Common myeloid progenitor, CD34-positive (primary cell): ENCODE results near the gene CYP24A1. TPM values are rescaled to one million over a fixed set of nuclear protein-coding genes. Genes with fewer than 3 reads are reported as not detected.

Experiments
- CTCF ChIA-PET: fragments of 350-600 bp; sonication (Branson Sonifier 250); formaldehyde crosslinking; loops from one replicate; lab custom pipeline; 2021; ENCODE audit warnings: antibody characterized with exemption; lab: Charles Lee
- POLR2A ChIA-PET: fragments of 350-600 bp; sonication (Branson Sonifier 250); formaldehyde crosslinking; loops from one replicate; lab custom pipeline; 2021; ENCODE audit warnings: antibody characterized with exemption; lab: Charles Lee
- DNase-seq, 3 donors: peaks; one replicate each; pipeline versions ENCODE4 v3.0.0 to v3.0.0-alpha.2; 2013
- H3K27ac ChIP-seq, 2 experiments: 1 replicate in 1 of 2; 2 replicates in 1 of 2; pipeline ENCODE4 v1.7.0; 2013; ENCODE audit warnings: inconsistent platforms in 2 of 2, low read length in 2 of 2, mild to moderate bottlenecking in 2 of 2, low read depth in 1 of 2, moderate library complexity in 1 of 2; ENCODE audit not compliant: severe bottlenecking in 2 of 2, insufficient read depth in 1 of 2, poor library complexity in 1 of 2
- H3K27me3 ChIP-seq, 5 experiments: replicated peaks in 2 of 5; 1 replicate in 3 of 5; 2 replicates in 2 of 5; pipeline versions ENCODE4 v1.6.1 to v1.7.0; 2013; ENCODE audit warnings: low read length in 4 of 5, mild to moderate bottlenecking in 2 of 5, moderate library complexity in 2 of 5, inconsistent platforms in 1 of 5; ENCODE audit not compliant: insufficient read depth in 5 of 5, control insufficient read depth in 4 of 5
- H3K36me3 ChIP-seq, 4 experiments: 1 replicate in 2 of 4; 2 replicates in 2 of 4; pipeline versions ENCODE4 v1.6.1 to v1.7.0; 2013; ENCODE audit warnings: low read length in 3 of 4, control low read depth in 1 of 4, mild to moderate bottlenecking in 1 of 4; ENCODE audit not compliant: control insufficient read depth in 4 of 4, insufficient read depth in 4 of 4
- H3K4me1 ChIP-seq, 4 experiments: 1 replicate in 3 of 4; 2 replicates in 1 of 4; pipeline versions ENCODE4 v1.6.1 to v1.7.1; 2013; ENCODE audit warnings: low read length in 3 of 4, mild to moderate bottlenecking in 3 of 4, control low read depth in 1 of 4, inconsistent platforms in 1 of 4, moderate library complexity in 1 of 4; ENCODE audit not compliant: control insufficient read depth in 4 of 4, insufficient read depth in 4 of 4; ENCODE audit errors: control extremely low read depth in 1 of 4
- H3K4me3 ChIP-seq, 7 experiments: 1 replicate in 4 of 7; 2 replicates in 3 of 7; pipeline versions ENCODE4 v1.5.1 to v1.7.0; 2013; ENCODE audit warnings: mild to moderate bottlenecking in 7 of 7, low read length in 6 of 7, moderate library complexity in 6 of 7, inconsistent platforms in 2 of 7, low read depth in 2 of 7, control low read depth in 1 of 7; ENCODE audit not compliant: insufficient read depth in 4 of 7, control insufficient read depth in 1 of 7; ENCODE audit errors: extremely low read depth in 1 of 7
- H3K9me3 ChIP-seq, 5 experiments: 1 replicate in 4 of 5; 2 replicates in 1 of 5; pipeline versions ENCODE4 v1.6.1 to v1.7.1; 2013; ENCODE audit warnings: low read length in 4 of 5, mild to moderate bottlenecking in 2 of 5, inconsistent platforms in 1 of 5, low read depth in 1 of 5, moderate library complexity in 1 of 5; ENCODE audit not compliant: control insufficient read depth in 4 of 5, insufficient read depth in 2 of 5; ENCODE audit errors: control extremely low read depth in 1 of 5
- WGBS: methylation state at CpG from one replicate; pipeline ENCODE4 v1.1.5; 2013; ENCODE audit not compliant: insufficient coverage; 5-methylcytosine and 5-hydroxymethylcytosine counted together
- polyA plus RNA-seq: library from polyadenylated mRNA; unstranded; fragments of 120-200 nt; gene quantifications from one replicate; pipeline ENCODE4 v1.2.1, GENCODE V29; 2013

CYP24A1 gene
- not detected for polyA plus RNA-seq

GRCh38 chr20:54173653-54174456, at the start of gene CYP24A1:
CYP24A1 (minus strand) TSS chr20:54173986; CDS start chr20:54173579, 407 bp downstream.
- ChIA-PET CTCF (interaction anchor here (0.6 kb wide), 1 partner anchor 15 kb away, joined by 5 read pairs; no protein-coding TSS in a partner anchor), POLR2A (no interaction called here)
- peaks cover 2 to 24% (median 20%) of the 10 kb centered on the region in 4 experiments for H3K4me1 ChIP-seq
- WGBS, result 1% methylated on average over 48 of the region's 61 CpGs
- no peak within 1 kb of the TSS for H3K27ac ChIP-seq
- H3K27me3 ChIP-seq, result peaks cover 18 to 81% (median 37%) of the 10 kb centered on the region in 5 experiments
- peak in 2 of 3 donors; percentile 28 to 51 for DNase-seq
- no peaks in the 10 kb centered on the region for H3K36me3 ChIP-seq
- no peaks in the 10 kb centered on the region for H3K9me3 ChIP-seq
- peak within 1 kb of the TSS in 4 of 7 experiments; percentile 19 to 61 (median 46) for H3K4me3 ChIP-seq

GRCh38 chr20:54223285-54223684, 49.5 kb upstream of the CYP24A1 start:
- POLR2A ChIA-PET, result no interaction called here
- Histone ChIP-seq H3K4me3 (no peak overlapping the region), H3K27me3 (no peaks in the 10 kb centered on the region), H3K4me1 (peaks cover 0 to 23% (median 6%) of the 10 kb centered on the region in 4 experiments), H3K36me3 (peaks cover 0 to 5% (median 1%) of the 10 kb centered on the region in 4 experiments), H3K27ac (no peak overlapping the region), H3K9me3 (no peaks in the 10 kb centered on the region)
- no peak for DNase-seq
- CTCF ChIA-PET, result interaction anchor here (1.8 to 2.7 kb wide), 2 partner anchors 15 to 423 kb away, joined by 11 to 14 read pairs; partner anchors contain the start of gene PFDN4
- 92% methylated on average over 2 of the region's 5 CpGs for WGBS

GRCh38 chr20:54221996-54222890, 48.5 kb upstream of the CYP24A1 start:
- H3K27ac ChIP-seq, result no peak overlapping the region
- POLR2A ChIA-PET, result no interaction called here
- H3K9me3 ChIP-seq, result no peaks in the 10 kb centered on the region
- H3K4me1 ChIP-seq, result peaks cover 0 to 19% (median 6%) of the 10 kb centered on the region in 4 experiments
- H3K36me3 ChIP-seq, result peaks cover 0 to 8% (median 4%) of the 10 kb centered on the region in 4 experiments
- peak in 2 of 3 donors; percentile 15 to 40 for DNase-seq
- no peaks in the 10 kb centered on the region for H3K27me3 ChIP-seq
- 64% methylated on average over 12 of the region's 17 CpGs for WGBS
- CTCF ChIA-PET, result interaction anchor here (1.0 to 2.7 kb wide), 4 partner anchors 14 to 428 kb away, joined by 3 to 14 read pairs (median 12); partner anchors contain the start of gene PFDN4
- H3K4me3 ChIP-seq, result no peak overlapping the region

GRCh38 chr20:54221353-54221752, 47.6 kb upstream of the CYP24A1 start:
- POLR2A ChIA-PET, result interaction anchor here (0.7 kb wide), 1 partner anchor 37 kb away, joined by 3 read pairs; no protein-coding TSS in a partner anchor
- CTCF ChIA-PET, result interaction anchor here (0.6 to 2.7 kb wide), 4 partner anchors 13 to 460 kb away, joined by 3 to 14 read pairs (median 8); partner anchors contain the start of gene PFDN4
- Histone ChIP-seq H3K4me1 (peaks cover 0 to 17% (median 6%) of the 10 kb centered on the region in 4 experiments), H3K9me3 (no peaks in the 10 kb centered on the region), H3K4me3 (no peak overlapping the region), H3K27me3 (no peaks in the 10 kb centered on the region), H3K36me3 (peaks cover 0 to 13% (median 7%) of the 10 kb centered on the region in 4 experiments), H3K27ac (no peak overlapping the region)
- peak in 2 of 3 donors; percentile 48 to 68 for DNase-seq
- WGBS, result 63% methylated on average over 3 of the region's 4 CpGs

- 100% methylated on average over 3 of the region's 6 CpGs for WGBS
- CTCF ChIA-PET, result interaction anchor here (0.6 to 2.6 kb wide), 3 partner anchors 12 to 460 kb away, joined by 3 to 12 read pairs (median 8); partner anchors contain the start of gene PFDN4
- no peak overlapping the region for H3K4me3 ChIP-seq
- DNase-seq, result no peak
- POLR2A ChIA-PET, result interaction anchor here (0.7 kb wide), 1 partner anchor 36 kb away, joined by 3 read pairs; no protein-coding TSS in a partner anchor
- no peaks in the 10 kb centered on the region for H3K9me3 ChIP-seq
- peaks cover 0 to 17% (median 6%) of the 10 kb centered on the region in 4 experiments for H3K4me1 ChIP-seq
- no peak overlapping the region for H3K27ac ChIP-seq
- no peaks in the 10 kb centered on the region for H3K27me3 ChIP-seq
- peaks cover 0 to 19% (median 7%) of the 10 kb centered on the region in 4 experiments for H3K36me3 ChIP-seq
Measured at GRCh38 chr20:54220722-54221121, 46.9 kb upstream of the CYP24A1 start.

GRCh38 chr20:54219751-54220426, 46.1 kb upstream of the CYP24A1 start:
- WGBS, result 98% methylated on average over 4 of the region's 6 CpGs
- H3K27me3 ChIP-seq, result no peaks in the 10 kb centered on the region
- POLR2A ChIA-PET, result interaction anchor here (0.6 kb wide), 1 partner anchor 139 kb away, joined by 3 read pairs; no protein-coding TSS in a partner anchor
- H3K27ac ChIP-seq, result no peak overlapping the region
- CTCF ChIA-PET, result interaction anchor here (0.8 to 2.6 kb wide), 7 partner anchors 11 to 428 kb away, joined by 3 to 12 read pairs (median 4); partner anchors contain the start of gene PFDN4
- H3K9me3 ChIP-seq, result no peaks in the 10 kb centered on the region
- H3K4me3 ChIP-seq, result no peak overlapping the region
- H3K4me1 ChIP-seq, result peaks cover 0 to 17% (median 6%) of the 10 kb centered on the region in 4 experiments
- H3K36me3 ChIP-seq, result peaks cover 0 to 27% (median 9%) of the 10 kb centered on the region in 4 experiments
- peak in 2 of 3 donors; percentile 36 to 46 for DNase-seq
